Lower lobe of right lung (tissue), 2 donors: ENCODE data around the gene KCNC1. TPM values are rescaled to one million over a fixed set of nuclear protein-coding genes. Genes with fewer than 3 reads are reported as not detected.

ENCODE experiments used
- ATAC-seq, 2 donors: fragments of 200-7000 bp; cut with Tn5 transposase; one replicate each; pipeline ENCODE4 v1.9.1; 2020 to 2022; ENCODE audit warnings: mild to moderate bottlenecking in 2 of 2, moderate library complexity in 2 of 2
- DNase-seq: peaks from one replicate; pipeline ENCODE4 v3.0.0-alpha.2; 2020
- H3K27ac ChIP-seq: fragments of 200-600 bp; one replicate; pipeline ENCODE4 v1.8.0; 2022
- H3K27me3 ChIP-seq: fragments of 200-600 bp; one replicate; pipeline ENCODE4 v1.8.0; 2022; ENCODE audit warnings: low read depth
- H3K36me3 ChIP-seq: fragments of 200-600 bp; one replicate; pipeline ENCODE4 v1.8.0; 2022; ENCODE audit warnings: mild to moderate bottlenecking
- H3K4me1 ChIP-seq: fragments of 200-600 bp; one replicate; pipeline ENCODE4 v1.8.0; 2022
- H3K4me3 ChIP-seq: fragments of 200-600 bp; one replicate; pipeline ENCODE4 v1.8.0; 2022; ENCODE audit warnings: mild to moderate bottlenecking
- H3K9me3 ChIP-seq: fragments of 200-600 bp; one replicate; pipeline ENCODE4 v1.8.0; 2022
- intact Hi-C: fragments of 100-400 bp; cut with DNase I; formaldehyde crosslinking; loops from one replicate; pipeline ENCODE4 v1.11.0; 2022
- total RNA-seq: library from RNA; stranded (reverse); fragmentation: NEBNext Ultra II Directional; extraction: Animal tissue kit (Norgen Biotek cat#: 25700); gene quantifications from one replicate; pipeline ENCODE4 v1.2.1, GENCODE V29; 2021
- TF ChIP-seq, protein P1 (sequence below): fragments of 200-600 bp; IDR thresholded peaks from one replicate; pipeline ENCODE4 v1.8.0; 2022; ENCODE audit warnings: antibody characterized with exemption, mild to moderate bottlenecking
- donor health status: DM: no; HTN: yes; CAD: no; lungs with severe emphysema.

The KCNC1 gene
- total RNA-seq, 1 donor from 2014 or later, result not detected

DNA sequence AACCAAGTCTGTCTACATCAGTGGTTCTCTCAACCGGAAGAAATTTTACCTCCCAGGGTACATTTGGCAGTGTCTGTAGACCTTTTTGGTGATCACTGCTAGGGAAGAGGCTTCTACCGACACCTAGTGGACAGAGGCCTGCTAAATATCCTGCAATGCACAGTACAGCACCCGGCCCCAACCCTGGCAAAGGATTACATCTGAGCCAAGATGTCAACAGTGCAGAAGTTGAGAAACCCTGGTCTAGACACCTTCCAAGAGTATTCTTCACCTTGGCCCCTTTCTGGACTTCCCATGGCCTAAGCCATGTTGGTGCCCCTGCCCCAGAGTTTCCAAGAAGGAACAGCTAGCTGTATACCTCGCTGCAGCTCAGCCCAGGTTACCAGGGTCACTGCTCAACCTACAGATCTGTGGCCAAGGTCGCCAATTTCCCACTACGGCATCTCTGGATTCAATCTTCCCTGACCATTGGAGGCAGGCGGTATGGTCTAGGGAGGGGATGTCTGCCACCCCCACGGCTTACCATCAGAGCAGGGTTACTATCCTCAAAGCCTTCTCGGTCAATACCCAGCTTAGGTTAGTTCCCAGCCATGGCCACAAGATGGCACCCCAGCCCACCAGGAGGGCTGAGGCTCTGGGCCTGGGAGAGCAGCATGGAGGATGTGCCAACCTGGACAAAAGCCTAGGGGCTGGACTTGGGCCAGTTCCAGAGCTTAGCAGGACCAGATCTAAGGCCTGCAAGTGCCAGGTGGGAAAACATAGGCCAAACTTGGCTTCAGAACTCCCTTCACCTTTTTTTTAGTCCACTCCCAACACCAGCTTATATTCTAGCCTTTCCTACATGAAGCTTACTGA, 3.7 kb upstream of the KCNC1 start:
- Histone ChIP-seq H3K36me3 (no peaks in the 10 kb centered on the region), H3K4me3 (no peak overlapping the region), H3K27me3 (peaks cover 45% of the 10 kb centered on the region), H3K4me1 (peaks cover 10% of the 10 kb centered on the region), H3K9me3 (no peaks in the 10 kb centered on the region), H3K27ac (no peak overlapping the region)
- ATAC-seq (peak; percentile 80 to 84), DNase-seq (peak; percentile 72)
- intact Hi-C loops, result no loop called here
- TF ChIP-seq, protein P1, sequence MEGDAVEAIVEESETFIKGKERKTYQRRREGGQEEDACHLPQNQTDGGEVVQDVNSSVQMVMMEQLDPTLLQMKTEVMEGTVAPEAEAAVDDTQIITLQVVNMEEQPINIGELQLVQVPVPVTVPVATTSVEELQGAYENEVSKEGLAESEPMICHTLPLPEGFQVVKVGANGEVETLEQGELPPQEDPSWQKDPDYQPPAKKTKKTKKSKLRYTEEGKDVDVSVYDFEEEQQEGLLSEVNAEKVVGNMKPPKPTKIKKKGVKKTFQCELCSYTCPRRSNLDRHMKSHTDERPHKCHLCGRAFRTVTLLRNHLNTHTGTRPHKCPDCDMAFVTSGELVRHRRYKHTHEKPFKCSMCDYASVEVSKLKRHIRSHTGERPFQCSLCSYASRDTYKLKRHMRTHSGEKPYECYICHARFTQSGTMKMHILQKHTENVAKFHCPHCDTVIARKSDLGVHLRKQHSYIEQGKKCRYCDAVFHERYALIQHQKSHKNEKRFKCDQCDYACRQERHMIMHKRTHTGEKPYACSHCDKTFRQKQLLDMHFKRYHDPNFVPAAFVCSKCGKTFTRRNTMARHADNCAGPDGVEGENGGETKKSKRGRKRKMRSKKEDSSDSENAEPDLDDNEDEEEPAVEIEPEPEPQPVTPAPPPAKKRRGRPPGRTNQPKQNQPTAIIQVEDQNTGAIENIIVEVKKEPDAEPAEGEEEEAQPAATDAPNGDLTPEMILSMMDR, result peak; percentile 87

DNA sequence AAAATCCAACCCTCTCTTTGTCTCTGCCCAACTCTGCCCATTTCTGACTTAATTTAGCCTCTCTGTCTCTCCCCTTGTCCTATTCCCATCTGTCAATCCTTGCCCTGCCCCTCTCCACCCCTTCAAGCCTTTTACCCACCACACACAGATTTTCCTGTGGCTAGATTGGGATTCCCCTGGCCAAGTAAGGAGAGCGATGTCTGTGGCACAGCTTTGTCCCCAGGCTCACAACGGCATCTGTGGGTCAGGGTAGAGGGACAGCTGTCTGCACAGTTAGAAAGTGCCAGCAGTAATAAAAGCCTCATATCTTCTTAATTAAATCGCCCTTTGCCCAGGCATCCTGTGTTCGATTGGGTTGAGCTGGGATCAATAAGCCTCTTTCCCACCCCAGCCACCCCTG, 1.3 kb upstream of the KCNC1 start:
- TF ChIP-seq, protein P1, result no peak
- ATAC-seq (no peak), DNase-seq (no peak)
- no peak overlapping the region for H3K4me3 ChIP-seq
- H3K9me3 ChIP-seq, result no peaks in the 10 kb centered on the region
- peaks cover 69% of the 10 kb centered on the region for H3K27me3 ChIP-seq
- H3K27ac ChIP-seq, result no peak overlapping the region
- no peaks in the 10 kb centered on the region for H3K36me3 ChIP-seq
- peaks cover 10% of the 10 kb centered on the region for H3K4me1 ChIP-seq
- intact Hi-C loops, result no loop called here

DNA sequence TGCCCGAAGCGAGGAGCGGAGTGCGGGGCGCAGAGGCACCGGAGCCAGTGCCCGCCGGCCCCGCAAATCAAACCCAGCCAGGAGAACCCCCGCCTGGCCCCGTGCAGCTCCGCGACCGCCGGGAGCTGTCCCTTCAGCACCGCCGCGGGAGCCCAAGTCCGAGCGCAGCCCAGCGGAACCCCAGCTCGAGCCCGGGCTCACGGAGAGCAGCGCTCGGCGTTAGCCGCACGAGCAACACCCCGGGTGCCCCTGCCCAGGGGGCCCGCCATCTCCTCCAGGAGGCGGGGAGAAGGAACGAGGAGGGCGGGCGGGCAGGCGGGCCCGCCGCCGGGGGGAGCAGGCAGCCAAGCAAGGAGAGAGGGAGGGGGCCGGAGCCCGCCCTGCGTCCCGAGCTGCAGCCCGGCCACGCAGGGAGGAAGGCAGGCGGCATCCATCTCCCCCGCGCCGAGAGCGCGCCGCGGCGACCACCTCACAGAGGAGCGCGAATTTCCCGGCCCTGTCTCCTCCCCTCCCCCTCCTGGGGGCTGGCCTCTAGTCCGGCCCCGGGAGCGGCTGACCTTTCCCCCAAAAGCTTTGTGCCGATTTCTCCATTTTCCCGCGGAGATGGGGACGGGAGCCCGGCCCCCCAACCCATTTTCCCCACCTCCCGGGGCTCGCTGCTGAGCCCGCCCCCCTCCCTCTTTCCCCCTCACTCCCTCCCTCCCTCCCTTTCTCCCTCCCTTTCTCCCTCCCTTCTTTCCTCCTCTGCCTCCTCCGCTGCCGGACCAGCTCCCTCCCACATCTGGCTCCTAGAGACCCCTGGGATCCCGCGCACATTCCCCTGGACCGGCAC, 621 bp downstream of the KCNC1 start:
- DNase-seq, result peak; percentile 68
- Histone ChIP-seq H3K9me3 (no peaks in the 10 kb centered on the region), H3K27me3 (peaks cover 80% of the 10 kb centered on the region), H3K4me3 (peak overlapping the region; percentile 37), H3K4me1 (peaks cover 10% of the 10 kb centered on the region), H3K27ac (no peak overlapping the region), H3K36me3 (no peaks in the 10 kb centered on the region)
- ATAC-seq, result peak; percentile 83 to 88
- intact Hi-C loops, result no loop called here
- TF ChIP-seq, protein P1, result no peak

DNA sequence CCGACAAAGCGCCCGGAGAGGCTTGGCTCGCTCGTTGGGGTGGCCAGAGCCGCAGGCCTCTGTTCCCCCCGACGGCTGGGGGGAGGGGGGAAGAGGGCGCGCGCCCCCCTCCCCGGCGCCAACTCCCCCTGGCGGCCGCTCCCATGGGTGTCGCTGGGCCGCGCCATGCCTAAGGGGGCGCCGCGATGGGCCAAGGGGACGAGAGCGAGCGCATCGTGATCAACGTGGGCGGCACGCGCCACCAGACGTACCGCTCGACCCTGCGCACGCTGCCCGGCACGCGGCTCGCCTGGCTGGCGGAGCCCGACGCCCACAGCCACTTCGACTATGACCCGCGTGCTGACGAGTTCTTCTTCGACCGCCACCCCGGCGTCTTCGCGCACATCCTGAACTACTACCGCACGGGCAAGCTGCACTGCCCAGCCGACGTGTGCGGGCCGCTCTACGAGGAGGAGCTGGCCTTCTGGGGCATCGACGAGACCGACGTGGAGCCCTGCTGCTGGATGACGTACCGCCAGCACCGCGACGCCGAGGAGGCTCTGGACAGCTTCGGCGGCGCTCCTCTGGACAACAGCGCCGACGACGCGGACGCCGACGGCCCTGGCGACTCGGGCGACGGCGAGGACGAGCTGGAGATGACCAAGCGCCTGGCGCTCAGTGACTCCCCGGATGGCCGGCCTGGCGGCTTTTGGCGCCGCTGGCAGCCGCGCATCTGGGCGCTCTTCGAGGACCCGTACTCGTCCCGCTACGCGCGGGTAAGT, 1.4 kb downstream of the KCNC1 start:
- H3K4me1 ChIP-seq, result peaks cover 10% of the 10 kb centered on the region
- TF ChIP-seq, protein P1, result no peak
- H3K4me3 ChIP-seq, result no peak overlapping the region
- H3K36me3 ChIP-seq, result no peaks in the 10 kb centered on the region
- no peak overlapping the region for H3K27ac ChIP-seq
- H3K9me3 ChIP-seq, result no peaks in the 10 kb centered on the region
- ATAC-seq (no peak), DNase-seq (no peak)
- peaks cover 79% of the 10 kb centered on the region for H3K27me3 ChIP-seq
- intact Hi-C loops, result no loop called here

DNA sequence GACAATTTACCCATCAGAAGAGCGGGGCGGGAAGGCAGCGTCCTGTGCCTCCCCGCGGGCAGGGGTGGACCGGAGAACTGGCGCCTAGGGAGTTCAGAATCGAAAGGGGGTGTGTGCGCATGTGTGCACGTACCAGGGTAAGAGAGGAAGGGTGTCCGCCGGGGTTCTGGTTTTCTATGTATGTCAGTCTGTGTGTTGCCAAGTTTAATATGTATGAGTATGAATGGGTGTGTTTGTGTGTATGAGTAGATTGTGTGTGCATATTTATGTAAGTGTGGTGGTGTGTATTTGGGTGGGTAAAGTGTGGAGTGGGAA, 2.0 kb downstream of the KCNC1 start:
- Histone ChIP-seq H3K27me3 (peaks cover 82% of the 10 kb centered on the region), H3K4me3 (no peak overlapping the region), H3K9me3 (no peaks in the 10 kb centered on the region), H3K36me3 (no peaks in the 10 kb centered on the region), H3K27ac (no peak overlapping the region), H3K4me1 (peaks cover 10% of the 10 kb centered on the region)
- ATAC-seq, result no peak
- TF ChIP-seq, protein P1, result no peak
- intact Hi-C loops, result no loop called here
- no peak for DNase-seq
